Mesendoderm (in vitro differentiated cells): ENCODE measurements around the gene YPEL3.

ENCODE experiments used
- DNase-seq: peaks from one replicate; pipeline ENCODE4 v3.0.0; 2013
- H2AK5ac ChIP-seq: 2 replicates; pipeline ENCODE4 v1.6.1; 2013; ENCODE audit warnings: low read length, inconsistent platforms
- H2BK120ac ChIP-seq: 2 replicates; pipeline ENCODE4 v1.6.1; 2013; ENCODE audit warnings: low read depth, mild to moderate bottlenecking, low read length, moderate library complexity, mixed read lengths
- H2BK15ac ChIP-seq: replicated peaks from 2 replicates; pipeline ENCODE4 v1.6.1; 2013; ENCODE audit warnings: low read depth, mild to moderate bottlenecking, moderate library complexity
- H2BK5ac ChIP-seq: 2 replicates; pipeline ENCODE4 v1.6.1; 2013; ENCODE audit warnings: low read length, inconsistent platforms
- H3K18ac ChIP-seq: 2 replicates; pipeline ENCODE4 v1.6.1; 2013; ENCODE audit warnings: mild to moderate bottlenecking, low read length, mixed read lengths
- H3K23ac ChIP-seq: one replicate; pipeline ENCODE4 v1.6.1; 2013; ENCODE audit warnings: low read length
- H3K27ac ChIP-seq: 2 replicates; pipeline ENCODE4 v1.5.1; 2013; ENCODE audit warnings: low read depth, mild to moderate bottlenecking, inconsistent platforms, low read length, moderate library complexity
- H3K27me3 ChIP-seq: 2 replicates; pipeline ENCODE4 v1.6.1; 2013; ENCODE audit warnings: low read length, control low read depth, mild to moderate bottlenecking, inconsistent platforms; ENCODE audit not compliant: insufficient read depth, poor library complexity
- H3K36me3 ChIP-seq: 2 replicates; pipeline ENCODE4 v1.6.1; 2013; ENCODE audit warnings: low read length, inconsistent platforms; ENCODE audit not compliant: control insufficient read depth, insufficient read depth
- H3K4ac ChIP-seq: one replicate; pipeline ENCODE4 v1.6.1; 2013; ENCODE audit warnings: low read depth, mild to moderate bottlenecking, low read length, moderate library complexity
- H3K4me1 ChIP-seq: 2 replicates; pipeline ENCODE4 v1.6.1; 2013; ENCODE audit warnings: low read depth, low read length, inconsistent platforms; ENCODE audit not compliant: control insufficient read depth
- H3K4me2 ChIP-seq: 2 replicates; pipeline ENCODE4 v1.6.1; 2013; ENCODE audit warnings: low read length
- H3K4me3 ChIP-seq: 2 replicates; pipeline ENCODE4 v1.5.1; 2013; ENCODE audit warnings: mild to moderate bottlenecking, low read length
- H3K56ac ChIP-seq: one replicate; pipeline ENCODE4 v1.6.1; 2013; ENCODE audit warnings: low read length
- H3K79me1 ChIP-seq: 2 replicates; pipeline ENCODE4 v1.6.1; 2013; ENCODE audit warnings: low read length, inconsistent platforms
- H3K79me2 ChIP-seq: 2 replicates; pipeline ENCODE4 v1.6.1; 2013; ENCODE audit warnings: mild to moderate bottlenecking, low read length; ENCODE audit not compliant: control insufficient read depth, insufficient read depth
- H3K9ac ChIP-seq: 2 replicates; pipeline ENCODE4 v1.6.1; 2013; ENCODE audit warnings: low read length, inconsistent platforms
- H4K5ac ChIP-seq: one replicate; pipeline ENCODE4 v1.6.1; 2013; ENCODE audit warnings: low read length
- H4K8ac ChIP-seq: one replicate; pipeline ENCODE4 v1.6.1; 2013; ENCODE audit warnings: low read depth, mild to moderate bottlenecking, control low read depth, low read length, moderate library complexity
- WGBS: extraction: QIAGEN DNeasy Blood & Tissue Kit; methylation state at CpG from one replicate; pipeline ENCODE4 v1.1.7; 2013; ENCODE audit warnings: low lambda C conversion rate, missing lambda C conversion rate; ENCODE audit not compliant: insufficient coverage; ENCODE audit errors: extremely low coverage; 5-methylcytosine and 5-hydroxymethylcytosine counted together

Gene YPEL3

DNA sequence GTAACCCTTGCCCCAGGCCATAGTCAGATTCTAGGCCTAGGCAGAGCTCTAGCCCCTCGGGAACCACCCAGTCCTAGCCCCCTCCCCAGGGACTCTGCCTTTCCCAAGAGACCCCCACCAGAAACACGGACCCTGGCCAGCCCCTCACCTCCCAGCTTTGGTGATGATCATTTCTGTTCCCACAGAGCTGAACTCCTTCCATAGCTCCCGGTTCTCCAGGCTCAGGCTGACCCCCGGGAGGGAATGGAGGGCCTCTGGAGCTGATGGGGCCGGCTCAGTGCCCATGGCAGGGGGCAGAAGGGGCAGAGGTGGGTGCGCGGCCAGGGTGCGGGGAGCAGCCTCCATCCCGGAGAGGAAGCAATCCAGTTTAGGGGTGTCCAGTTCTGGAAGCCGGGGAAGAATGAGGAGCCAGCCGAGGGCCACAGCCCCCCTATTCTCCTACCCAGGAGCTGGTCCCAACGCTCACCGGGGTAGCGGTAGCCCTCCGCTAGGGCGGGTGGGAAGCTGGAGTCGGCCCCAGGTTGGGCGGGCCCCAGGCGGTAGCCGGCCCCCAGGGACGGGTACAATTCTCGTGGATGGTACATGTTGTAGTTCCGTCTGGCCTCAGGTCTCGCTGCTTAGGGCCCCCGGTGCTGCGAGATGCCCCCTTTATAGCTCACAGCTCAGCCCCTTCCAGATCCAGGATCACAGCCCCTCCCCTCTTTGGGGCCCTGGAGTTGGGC lies 5.2 kb downstream of the YPEL3 start:
- no peaks in the 10 kb centered on the region for H3K27me3 ChIP-seq
- no peaks in the 10 kb centered on the region for H3K36me3 ChIP-seq
- H2BK15ac ChIP-seq = no peak overlapping the region
- H3K4me2 ChIP-seq = peak overlapping the region; percentile 53
- H2BK5ac ChIP-seq = no peak overlapping the region
- H3K4me1 ChIP-seq = peaks cover 5% of the 10 kb centered on the region
- H3K18ac ChIP-seq = peak overlapping the region; percentile 29
- H2BK120ac ChIP-seq = peak overlapping the region; percentile 51
- H3K79me1 ChIP-seq = no peaks in the 10 kb centered on the region
- H3K4ac ChIP-seq = peak overlapping the region; percentile 22
- H3K27ac ChIP-seq = no peak overlapping the region
- H3K9ac ChIP-seq = peak overlapping the region; percentile 79
- peaks cover 3% of the 10 kb centered on the region for H3K79me2 ChIP-seq
- no peak overlapping the region for H4K5ac ChIP-seq
- DNase-seq = no peak
- no peak overlapping the region for H3K4me3 ChIP-seq
- H4K8ac ChIP-seq = no peak overlapping the region
- peak overlapping the region; percentile 68 for H2AK5ac ChIP-seq
- no CpG with 5 or more reads among the region's 26 CpGs for WGBS
- peak overlapping the region; percentile 91 for H3K56ac ChIP-seq
- H3K23ac ChIP-seq = peak overlapping the region; percentile 66

DNA sequence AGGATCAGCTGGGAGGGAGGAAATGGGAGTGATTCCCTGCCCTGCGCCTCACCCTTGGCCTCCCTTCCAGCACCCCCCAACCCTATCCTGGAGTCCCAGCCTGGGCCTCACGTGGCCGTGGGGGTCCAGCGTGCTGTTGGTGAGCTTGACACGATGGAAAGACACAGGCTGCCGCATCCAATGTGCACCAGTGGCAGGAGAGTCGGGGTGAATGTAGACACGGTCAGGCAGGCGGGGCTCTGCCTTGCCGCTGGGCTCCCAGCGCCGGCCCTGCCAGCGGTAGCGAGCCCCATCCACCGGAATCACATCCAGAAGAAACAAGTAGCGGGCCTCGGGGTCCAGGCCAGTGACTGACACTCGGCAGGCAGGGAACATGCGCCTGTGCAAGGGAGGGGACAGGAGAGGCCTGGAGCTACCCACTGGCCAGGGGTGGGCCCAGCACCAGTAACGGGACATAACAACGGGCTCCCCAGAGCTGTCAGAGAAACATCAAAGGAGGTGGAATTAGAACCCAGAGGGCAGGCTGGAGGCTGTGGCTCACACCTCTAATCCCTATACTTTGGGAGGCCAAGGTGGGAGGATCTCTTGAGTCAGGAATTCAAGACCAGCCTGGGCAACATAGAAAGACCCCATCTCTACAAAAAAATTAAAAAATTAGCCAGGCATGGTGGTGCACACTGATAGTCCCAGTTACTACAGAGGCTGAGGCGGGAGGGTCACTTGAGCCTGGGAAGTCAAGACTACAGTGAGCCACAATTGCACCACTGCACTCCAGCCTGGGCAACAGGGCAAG lies 7.0 kb downstream of the YPEL3 start:
- no CpG with 5 or more reads among the region's 22 CpGs for WGBS
- H3K27ac ChIP-seq = no peak overlapping the region
- H2BK120ac ChIP-seq = no peak overlapping the region

DNA sequence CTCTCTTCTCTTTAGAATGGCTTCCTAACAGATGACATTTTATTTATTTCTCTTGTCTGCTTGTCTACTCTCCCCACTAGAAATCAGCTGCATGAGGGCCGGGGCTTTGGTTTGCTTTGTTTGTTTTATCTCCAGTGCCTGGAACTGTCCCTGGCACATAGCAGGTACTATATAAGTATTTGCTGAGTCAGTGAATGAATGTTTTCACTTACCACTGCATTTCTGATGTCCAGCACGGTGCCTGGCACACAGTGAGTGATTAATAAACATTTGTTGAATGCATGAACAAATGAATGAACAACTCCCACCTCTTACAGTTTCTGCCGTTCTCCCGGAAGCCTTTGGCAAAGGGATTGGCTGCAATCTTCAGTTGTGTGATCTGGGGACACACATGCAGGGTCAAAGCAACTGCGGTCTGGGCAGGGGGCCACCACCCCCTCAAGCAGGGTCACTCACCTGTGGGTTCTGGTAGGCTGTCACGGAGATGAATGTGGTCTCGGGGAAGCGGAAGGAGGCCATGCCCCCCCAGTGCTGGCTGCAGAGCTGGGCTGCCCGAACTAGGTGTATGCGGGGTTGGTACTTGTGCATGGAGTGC lies 7.7 kb downstream of the YPEL3 start:
- no peak for DNase-seq
- Histone ChIP-seq H3K4ac (no peak overlapping the region), H3K9ac (peak overlapping the region; percentile 42), H3K23ac (no peak overlapping the region), H2BK15ac (no peak overlapping the region), H3K56ac (peak overlapping the region; percentile 64), H3K79me2 (peaks cover 3% of the 10 kb centered on the region), H3K4me3 (no peak overlapping the region), H3K27ac (no peak overlapping the region), H3K18ac (no peak overlapping the region), H3K79me1 (no peaks in the 10 kb centered on the region), H2BK120ac (no peak overlapping the region), H2AK5ac (no peak overlapping the region), H2BK5ac (peak overlapping the region; percentile 63), H3K36me3 (peaks cover 9% of the 10 kb centered on the region), H4K5ac (no peak overlapping the region), H3K27me3 (no peaks in the 10 kb centered on the region), H3K4me1 (peaks cover 9% of the 10 kb centered on the region), H4K8ac (no peak overlapping the region), H3K4me2 (no peak overlapping the region)
- WGBS = no CpG with 5 or more reads among the region's 10 CpGs

More for the DNA sequence above, 7.0 kb downstream of the YPEL3 start:
- Histone ChIP-seq H3K79me1 (no peaks in the 10 kb centered on the region), H2AK5ac (no peak overlapping the region), H4K5ac (no peak overlapping the region), H3K18ac (no peak overlapping the region), H3K56ac (peak overlapping the region; percentile 64), H3K79me2 (peaks cover 3% of the 10 kb centered on the region), H2BK5ac (no peak overlapping the region), H3K4ac (no peak overlapping the region), H3K23ac (peak overlapping the region; percentile 48), H2BK15ac (no peak overlapping the region), H4K8ac (no peak overlapping the region), H3K4me1 (peaks cover 9% of the 10 kb centered on the region), H3K4me2 (no peak overlapping the region), H3K36me3 (peaks cover 4% of the 10 kb centered on the region), H3K9ac (peak overlapping the region; percentile 42), H3K27me3 (no peaks in the 10 kb centered on the region), H3K4me3 (no peak overlapping the region)
- peak; percentile 42 for DNase-seq

DNA sequence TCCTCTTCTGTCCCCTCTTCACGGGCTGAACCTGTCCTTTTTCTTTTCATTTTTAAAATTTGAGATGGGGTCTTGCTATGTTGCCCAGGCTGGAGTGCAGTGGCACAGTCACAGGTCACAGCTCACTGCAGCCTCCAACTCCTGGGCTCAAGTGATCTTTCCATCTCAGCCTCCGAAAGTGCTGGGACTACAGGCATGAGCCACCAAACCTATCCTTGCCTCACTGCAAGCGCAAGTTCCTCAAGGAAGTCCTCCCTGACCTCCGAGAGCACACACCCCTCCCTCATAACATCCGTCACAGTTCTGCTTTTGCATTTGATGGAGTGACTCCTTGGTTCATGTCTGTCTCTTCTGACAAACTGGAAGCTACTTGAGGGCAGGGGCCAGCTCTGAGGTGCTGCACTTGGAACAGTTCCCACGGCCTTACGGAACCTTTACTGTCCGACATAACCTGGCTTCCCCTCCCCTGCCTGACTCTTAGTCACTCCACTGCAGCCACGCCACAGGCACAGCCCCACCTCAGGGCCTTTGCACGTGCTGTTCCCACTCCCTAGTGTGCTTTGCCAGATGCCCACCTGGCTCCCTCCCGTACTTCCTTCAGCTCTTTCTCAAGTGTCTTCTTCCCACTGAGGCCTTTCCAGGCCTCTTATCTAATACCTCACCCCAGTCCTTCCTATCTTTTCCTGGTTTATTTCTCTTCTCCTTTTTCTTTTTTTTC lies 8.7 kb downstream of the YPEL3 start:
- H3K56ac ChIP-seq = no peak overlapping the region
- H2BK15ac ChIP-seq = no peak overlapping the region
- no CpG with 5 or more reads among the region's 11 CpGs for WGBS

DNA sequence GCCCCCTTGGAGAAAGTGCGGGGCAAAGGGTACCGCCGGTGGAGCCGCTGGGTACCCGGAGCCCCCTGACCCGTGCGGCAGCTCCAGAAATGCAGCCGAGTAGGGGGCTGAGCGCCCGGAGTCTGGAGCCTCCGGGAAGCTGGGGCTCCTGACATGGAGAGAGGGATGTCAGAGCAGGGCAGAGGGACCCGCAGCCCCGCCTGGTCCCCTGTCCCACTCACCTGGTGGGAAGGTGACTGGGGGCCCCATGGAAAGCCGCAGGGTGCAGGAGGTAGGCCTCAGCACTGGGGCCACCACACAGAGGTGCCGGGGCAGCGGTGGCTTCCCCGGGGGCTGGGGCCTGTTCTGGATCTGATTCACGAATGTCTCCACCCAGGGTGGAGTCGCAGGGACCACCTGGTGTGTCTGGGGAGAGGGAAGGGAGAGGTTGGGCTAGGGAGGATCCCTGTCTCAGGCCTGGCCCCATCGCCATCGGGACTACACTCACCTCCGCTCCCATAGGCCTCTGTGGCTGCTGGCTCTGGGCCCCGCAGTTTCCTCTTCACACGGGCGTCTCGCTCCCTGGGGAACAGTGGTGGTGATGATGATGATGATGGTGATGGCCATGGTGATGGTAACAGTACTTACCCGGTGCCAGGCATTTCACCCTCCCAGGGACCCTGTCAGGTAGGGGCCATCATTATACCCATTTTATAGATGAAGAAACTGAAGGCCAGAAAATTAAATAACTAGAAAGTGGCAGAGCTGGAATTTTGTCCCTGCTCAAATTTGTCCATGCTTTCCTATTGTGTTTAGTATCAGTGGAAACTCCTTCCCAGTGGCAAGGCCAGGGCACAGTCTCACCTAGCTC lies 9.5 kb downstream of the YPEL3 start:
- no peak overlapping the region for H2BK120ac ChIP-seq
- no peak overlapping the region for H3K4me3 ChIP-seq
- no peak for DNase-seq
- H3K23ac ChIP-seq = no peak overlapping the region
- H3K18ac ChIP-seq = peak overlapping the region; percentile 20
- peak overlapping the region; percentile 6 for H3K27ac ChIP-seq
- no peak overlapping the region for H4K5ac ChIP-seq
- H2AK5ac ChIP-seq = no peak overlapping the region
- no peak overlapping the region for H4K8ac ChIP-seq
- H3K36me3 ChIP-seq = peaks cover 14% of the 10 kb centered on the region
- H3K27me3 ChIP-seq = no peaks in the 10 kb centered on the region
- no peak overlapping the region for H3K4me2 ChIP-seq
- no peak overlapping the region for H2BK15ac ChIP-seq
- H3K4ac ChIP-seq = peak overlapping the region; percentile 0
- peak overlapping the region; percentile 50 for H2BK5ac ChIP-seq
- peaks cover 3% of the 10 kb centered on the region for H3K79me2 ChIP-seq
- H3K4me1 ChIP-seq = peaks cover 7% of the 10 kb centered on the region
- H3K9ac ChIP-seq = peak overlapping the region; percentile 24
- H3K79me1 ChIP-seq = peaks cover 1% of the 10 kb centered on the region
- H3K56ac ChIP-seq = peak overlapping the region; percentile 70
- no CpG with 5 or more reads among the region's 27 CpGs for WGBS

More for the DNA sequence above, 8.7 kb downstream of the YPEL3 start:
- Histone ChIP-seq H2BK5ac (no peak overlapping the region), H3K4ac (no peak overlapping the region), H3K79me1 (peaks cover 1% of the 10 kb centered on the region), H3K27me3 (no peaks in the 10 kb centered on the region), H4K8ac (no peak overlapping the region), H3K79me2 (peaks cover 3% of the 10 kb centered on the region), H3K4me1 (peaks cover 7% of the 10 kb centered on the region), H4K5ac (no peak overlapping the region), H2AK5ac (no peak overlapping the region), H3K36me3 (peaks cover 14% of the 10 kb centered on the region), H2BK120ac (no peak overlapping the region), H3K23ac (no peak overlapping the region), H3K18ac (no peak overlapping the region), H3K4me2 (no peak overlapping the region), H3K4me3 (no peak overlapping the region), H3K9ac (no peak overlapping the region), H3K27ac (no peak overlapping the region)
- no peak for DNase-seq
